GM19025 (cell line): ENCODE measurements around the gene FRG2C.
"Not testable (repeated sequence)": the region's sequence is repeated elsewhere in the genome, so short reads cannot be mapped to it uniquely, and the experiment has no call there.

Source experiments
- ATAC-seq: cut with Tn5 transposase; IDR thresholded peaks from one replicate; pipeline ENCODE4 v1.9.1; 2021; ENCODE audit warnings: mild to moderate bottlenecking, low read depth, moderate library complexity; ENCODE audit not compliant: unreplicated experiment

FRG2C gene

DNA sequence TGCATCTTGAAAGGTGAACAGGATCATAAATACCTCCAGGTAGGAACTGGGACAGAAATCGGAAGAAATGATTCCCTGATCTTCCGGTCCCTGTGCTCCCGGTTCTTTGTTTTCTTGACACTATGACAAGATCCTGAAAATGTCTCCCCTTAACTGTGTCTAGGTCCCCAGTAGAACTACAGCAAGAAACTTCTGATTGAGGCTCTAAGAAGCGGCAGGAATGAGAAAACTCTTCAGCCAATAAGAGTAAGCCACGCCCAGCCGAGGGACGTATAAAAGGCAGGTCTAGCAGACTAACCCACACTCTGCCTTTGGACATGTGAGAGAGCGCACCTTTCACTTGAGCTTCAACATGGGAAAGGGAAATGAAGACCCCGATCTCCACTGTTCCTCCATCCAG, at the start of gene FRG2C:
TSS of gene FRG2C (plus strand) at position 301 of the 400 bp plus-strand sequence. CDS start at position 353, 52 bp downstream.
- not testable (repeated sequence) for ATAC-seq

DNA sequence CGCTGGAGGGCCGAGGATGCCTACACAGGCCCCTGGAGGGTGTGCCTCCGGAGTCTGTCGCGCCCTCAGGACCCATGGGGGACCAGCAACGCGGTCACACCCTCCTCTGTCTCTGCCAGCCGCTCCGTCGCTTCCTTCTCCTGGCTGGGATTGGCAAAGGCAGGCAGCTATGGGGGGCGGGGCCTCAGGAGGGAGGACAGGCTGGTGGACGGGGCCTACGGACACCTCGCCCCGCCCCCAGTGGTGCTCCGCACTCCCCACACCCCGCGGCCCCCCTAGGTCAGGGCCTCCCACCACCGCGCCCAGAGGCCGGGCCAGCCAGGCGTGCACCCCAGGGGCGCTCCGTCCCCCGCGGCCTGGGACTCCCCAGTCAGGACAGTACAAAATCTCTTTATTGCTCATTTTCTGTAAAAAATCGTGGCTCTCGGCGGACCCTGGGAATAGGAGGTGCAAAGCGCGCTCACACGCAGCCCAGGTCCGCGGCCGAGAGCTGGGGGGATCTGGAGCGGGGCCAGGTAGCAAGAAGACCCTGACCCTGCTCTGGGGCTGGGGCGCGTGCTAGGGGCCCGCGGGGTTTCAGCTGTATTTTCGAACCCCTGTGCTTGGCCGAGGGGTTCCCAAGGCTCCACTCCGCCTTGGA, 45.3 kb upstream of the FRG2C start:
- not testable (repeated sequence) for ATAC-seq

DNA sequence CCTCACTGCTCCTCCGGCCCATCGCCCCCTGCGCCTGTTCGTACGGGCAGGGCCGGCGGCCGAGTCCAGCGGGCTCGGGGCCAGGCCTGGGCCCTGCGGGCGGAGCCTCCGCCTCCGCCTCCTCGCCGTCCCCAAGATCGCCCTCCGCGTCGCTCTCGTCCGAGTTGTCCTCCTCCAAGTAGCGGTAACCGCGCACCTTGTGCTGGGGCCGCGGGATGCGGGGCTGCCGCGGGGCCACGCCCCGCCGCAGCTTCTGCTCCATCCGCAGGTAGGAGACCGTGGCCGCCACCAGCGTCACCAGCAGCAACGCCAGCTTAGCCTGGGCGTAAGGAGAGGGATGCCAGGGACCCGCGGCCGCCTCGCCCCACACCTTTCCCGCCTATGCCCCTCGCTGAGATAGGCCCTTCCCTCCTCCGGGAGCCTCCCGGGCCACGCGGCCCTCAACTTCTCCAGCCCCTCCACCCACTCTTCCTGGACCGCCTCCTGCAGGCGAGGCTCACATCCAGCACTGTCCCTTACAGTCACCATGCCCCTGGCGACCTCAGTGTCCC, 44.6 kb upstream of the FRG2C start:
- ATAC-seq, result not testable (repeated sequence)

DNA sequence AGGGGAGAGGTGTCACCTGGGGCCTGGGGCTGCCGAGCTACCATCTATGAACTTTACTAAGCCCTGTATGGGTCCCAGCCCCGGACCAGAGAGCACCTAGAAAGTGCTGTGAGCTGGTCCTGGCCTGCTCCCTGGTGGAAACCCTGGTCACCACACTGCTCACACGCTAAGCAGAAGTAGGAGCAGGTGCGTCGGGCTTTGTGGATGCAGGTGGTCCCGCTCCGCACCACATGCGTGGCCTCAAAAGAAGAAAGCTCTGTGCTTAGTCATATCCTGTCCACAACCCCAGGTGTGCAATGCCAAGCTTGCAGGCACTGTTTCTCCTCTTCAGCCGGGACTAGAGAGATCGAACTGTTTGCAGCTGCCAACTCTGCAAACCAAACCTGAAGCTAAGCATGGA, 42.4 kb upstream of the FRG2C start:
- ATAC-seq, result not testable (repeated sequence)

DNA sequence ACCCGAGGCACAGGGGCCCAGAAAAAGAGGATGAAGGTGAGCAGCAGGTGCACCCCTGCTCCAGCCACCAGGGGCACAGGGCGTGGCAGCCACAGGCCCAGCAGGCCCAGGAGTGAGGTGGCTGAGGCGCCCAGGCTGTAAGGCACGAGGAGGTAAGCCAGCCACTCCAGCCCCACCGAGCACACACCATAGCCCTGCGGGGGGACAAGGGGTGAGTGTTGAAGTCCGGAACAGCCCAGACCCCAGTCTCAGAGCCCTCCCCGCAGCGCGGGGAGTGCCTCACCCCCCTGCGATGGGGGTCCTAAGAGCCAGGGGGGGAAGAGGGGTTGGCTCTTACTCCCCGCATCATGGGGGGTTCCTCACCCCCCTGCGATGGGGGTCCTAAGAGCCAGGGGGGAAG, 40.5 kb upstream of the FRG2C start:
- ATAC-seq, result not testable (repeated sequence)

DNA sequence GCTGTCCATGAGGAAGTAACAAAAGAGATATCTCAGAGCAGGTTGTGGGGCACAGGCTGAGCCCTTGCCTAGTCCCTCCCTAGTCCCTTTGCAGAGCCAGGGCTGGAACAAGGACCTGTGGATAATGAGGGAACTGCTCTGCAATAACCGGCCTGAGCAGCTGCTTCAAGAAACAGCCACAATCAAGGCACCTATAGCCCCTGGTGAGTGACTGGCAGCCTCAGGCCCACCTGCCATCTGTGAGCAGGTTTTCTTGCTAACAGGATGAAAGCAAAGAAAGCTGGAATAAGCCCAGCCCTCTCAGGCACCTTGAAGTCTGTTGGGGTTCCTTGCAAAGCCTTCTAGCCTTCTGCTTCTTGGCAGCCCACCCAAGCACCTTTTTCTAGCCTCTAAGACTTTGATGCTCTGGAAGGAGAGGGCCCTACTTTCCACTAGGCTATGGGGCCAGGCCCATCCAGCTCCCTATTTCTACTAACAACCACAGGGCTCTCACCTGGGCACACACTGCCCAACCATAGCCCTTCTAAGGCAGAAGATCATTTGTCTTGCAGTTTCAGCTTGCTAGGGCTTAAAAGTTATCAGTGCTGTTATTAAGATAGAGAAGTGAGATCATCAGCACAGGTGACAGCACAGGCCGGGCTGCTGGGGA, 33.1 kb upstream of the FRG2C start:
- not testable (repeated sequence) for ATAC-seq

DNA sequence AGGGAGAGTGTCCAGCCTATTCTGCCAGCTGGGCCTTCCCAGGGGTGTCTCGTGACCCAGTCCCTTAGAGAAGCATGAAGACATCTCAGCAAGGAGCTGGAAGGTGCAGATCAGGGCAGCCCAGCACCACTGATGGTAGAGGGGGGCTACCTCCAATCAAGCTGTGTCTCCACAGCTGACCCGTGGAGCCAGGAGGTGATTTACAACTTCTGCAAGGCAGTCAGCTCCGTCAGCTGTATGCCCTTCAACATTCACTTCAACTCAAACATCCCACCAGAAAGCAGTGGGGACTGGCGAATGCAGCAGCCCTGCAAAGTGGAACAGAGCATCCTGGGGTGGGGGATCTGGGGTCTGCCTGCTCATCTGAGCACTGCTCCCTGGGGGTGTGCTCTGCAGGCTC, 32.6 kb upstream of the FRG2C start:
- no peak for ATAC-seq

DNA sequence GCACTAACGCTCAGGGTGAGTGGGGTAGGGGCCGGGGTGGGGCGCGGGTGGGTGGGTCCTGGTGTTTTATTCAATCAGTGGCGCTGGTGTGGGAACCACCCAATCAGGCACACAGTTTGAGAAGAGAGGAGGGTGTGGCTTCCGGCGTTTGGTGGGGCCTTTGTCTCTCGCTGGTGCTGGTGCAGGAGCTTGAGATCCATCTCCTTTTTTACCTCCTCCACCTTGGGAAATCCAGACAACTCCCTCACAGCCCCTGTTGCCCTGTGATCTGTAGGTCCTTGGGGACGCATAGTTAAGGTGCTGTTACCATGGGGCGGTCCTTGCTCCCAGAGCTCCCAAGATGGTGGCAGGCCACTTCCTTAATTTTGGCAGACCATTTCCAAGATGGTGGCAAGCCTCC, 25.2 kb upstream of the FRG2C start:
- ATAC-seq, result not testable (repeated sequence)

DNA sequence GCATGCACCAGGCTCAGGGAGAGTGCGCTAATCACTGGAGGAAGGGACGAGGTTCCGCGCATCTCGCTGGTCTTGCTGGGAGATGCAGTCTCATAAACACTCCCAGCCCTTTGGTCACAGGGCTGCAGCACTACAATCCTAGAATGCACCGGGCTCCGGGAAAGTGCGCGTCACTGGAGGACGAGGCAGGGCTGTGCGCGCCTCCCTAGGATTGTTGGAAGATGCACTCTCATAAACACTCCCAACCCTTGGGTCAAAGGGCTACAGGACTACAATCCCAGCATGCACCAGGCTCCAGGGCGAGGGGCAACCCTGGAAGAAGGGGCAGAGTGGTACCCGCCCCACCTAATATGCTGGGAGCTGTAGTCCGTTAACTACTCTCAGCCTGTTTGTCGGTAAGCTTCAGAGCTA, 23.0 kb upstream of the FRG2C start:
- ATAC-seq, result not testable (repeated sequence)

DNA sequence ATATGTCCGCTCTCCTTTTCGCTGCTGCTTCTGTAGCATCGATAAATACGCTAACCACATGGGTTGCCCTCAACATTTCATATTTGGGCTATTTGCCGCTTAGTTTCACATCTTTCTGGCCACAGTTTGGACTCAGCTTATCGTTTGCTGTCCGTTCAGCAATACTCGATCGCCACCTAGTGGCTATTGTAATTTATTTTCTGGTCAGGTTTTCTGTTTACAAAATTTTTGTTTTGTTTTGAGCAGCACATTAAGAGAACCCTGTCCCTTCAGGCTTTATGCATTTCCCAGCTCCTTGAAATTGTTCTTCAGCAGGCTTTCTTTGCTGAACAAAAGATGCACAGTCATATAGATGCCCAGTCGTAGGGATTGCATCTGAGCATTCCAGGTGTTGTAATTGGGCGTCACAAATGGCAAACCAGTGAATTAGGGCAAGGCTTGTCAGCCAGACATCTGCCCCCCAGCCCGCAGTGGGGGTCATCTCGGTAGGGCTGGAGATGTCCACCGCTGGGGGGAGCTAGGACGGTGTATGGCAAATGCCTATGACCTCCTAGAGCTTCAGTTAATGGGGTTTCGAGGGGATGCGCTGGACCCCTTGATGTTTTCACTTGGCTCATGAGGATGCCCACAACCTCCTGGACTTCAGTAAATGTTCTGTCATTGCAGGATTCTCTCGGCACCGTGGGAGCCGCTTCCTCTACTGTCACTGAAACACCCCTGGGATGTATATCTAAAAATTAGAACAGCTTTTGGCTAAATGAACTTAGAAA, 20.9 kb upstream of the FRG2C start:
- ATAC-seq, result not testable (repeated sequence)

DNA sequence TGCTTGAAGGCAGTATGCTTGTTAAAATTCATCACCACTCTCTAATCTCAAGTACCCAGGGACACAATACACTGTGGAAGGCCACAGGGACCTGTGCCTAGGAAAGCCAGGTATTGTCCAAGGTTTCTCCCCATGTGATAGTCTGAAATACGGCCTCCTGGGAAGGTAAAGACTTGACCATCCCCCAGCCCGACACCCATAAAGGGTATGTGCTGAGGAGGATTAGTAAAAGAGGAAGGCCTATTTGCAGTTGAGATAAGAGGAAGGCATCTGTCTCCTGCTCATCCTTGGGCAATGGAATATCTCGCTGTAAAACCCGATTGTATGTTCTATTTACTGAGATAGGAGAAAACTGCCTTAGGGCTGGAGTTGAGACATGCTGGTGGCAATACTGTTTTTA, 18.6 kb upstream of the FRG2C start:
- not testable (repeated sequence) for ATAC-seq

DNA sequence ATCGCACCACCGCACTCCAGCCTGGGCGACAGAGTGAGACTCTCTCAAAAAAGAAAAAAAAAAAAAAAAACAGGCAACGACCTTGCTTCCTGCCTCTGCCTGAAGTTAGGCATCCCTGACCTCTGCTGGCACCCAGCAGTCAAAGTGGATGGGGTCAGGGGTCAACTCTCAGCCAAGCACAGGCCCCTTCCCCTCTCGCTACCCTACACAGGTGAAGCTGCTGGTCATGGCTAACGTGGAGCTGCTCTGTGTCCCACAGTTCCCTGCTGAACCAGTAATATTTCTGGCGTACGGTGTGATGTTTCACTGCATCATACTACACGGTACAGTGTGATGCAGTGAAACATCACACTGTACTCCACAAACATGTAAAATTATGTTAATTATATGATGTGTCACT, 13.9 kb upstream of the FRG2C start:
- no peak for ATAC-seq

DNA sequence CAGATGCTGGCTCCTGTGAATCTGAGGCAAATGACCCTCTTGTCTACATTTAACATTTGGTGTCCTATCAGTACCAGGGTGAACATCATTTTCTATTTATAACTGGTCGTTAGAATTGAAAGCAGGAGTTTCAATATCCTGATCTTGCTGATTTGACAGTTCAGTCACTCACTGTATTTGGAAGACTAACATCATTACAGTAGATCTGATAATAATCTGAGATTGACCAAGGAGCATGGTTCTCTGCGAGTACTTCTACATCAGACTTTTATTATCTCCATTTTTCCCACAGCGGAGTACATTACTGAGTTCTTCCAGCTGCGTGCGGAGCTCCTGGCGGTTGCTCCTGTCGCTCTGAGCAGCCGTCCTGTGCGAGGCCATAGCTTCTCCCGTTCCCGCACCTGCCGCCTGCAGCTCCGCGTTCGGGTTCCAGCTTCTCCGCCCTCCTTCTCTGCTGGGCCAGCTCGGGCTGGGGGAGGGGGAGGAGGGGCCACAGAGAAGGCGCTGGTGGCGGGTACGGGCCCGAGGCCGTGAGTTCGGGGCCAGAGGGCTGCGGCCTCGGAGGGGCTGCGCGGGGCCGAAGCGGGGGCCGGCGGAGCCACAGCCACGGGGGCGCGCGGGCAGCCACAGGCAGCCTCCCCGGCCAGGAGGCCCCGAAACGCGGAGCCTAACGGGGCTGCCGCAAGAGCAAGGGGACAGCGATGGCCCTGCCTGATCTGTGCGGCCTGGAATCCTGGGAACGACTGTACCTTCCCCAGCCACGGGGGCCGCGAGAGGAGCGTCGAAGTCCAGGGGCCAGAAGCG, 8.8 kb upstream of the FRG2C start:
- ATAC-seq, result not testable (repeated sequence)

DNA sequence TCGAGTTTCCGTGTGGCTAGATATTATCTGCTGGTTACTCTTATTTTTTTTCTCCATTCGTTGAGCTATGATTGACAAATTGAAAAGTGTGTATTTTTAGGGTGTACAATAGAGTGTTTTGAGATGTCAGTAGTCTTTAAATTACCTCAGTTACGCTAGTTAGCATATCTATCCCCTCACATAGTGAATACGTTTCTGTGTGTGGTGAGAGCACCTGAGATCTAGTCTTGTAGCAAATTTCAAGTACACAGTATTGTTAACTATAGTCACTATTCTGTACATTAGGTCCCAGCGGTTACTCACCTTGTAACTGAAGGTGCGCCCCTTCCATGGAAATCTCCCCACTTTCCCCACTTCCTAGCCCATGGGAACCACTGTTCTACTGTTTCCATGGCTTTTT, 8.2 kb upstream of the FRG2C start:
- not testable (repeated sequence) for ATAC-seq

DNA sequence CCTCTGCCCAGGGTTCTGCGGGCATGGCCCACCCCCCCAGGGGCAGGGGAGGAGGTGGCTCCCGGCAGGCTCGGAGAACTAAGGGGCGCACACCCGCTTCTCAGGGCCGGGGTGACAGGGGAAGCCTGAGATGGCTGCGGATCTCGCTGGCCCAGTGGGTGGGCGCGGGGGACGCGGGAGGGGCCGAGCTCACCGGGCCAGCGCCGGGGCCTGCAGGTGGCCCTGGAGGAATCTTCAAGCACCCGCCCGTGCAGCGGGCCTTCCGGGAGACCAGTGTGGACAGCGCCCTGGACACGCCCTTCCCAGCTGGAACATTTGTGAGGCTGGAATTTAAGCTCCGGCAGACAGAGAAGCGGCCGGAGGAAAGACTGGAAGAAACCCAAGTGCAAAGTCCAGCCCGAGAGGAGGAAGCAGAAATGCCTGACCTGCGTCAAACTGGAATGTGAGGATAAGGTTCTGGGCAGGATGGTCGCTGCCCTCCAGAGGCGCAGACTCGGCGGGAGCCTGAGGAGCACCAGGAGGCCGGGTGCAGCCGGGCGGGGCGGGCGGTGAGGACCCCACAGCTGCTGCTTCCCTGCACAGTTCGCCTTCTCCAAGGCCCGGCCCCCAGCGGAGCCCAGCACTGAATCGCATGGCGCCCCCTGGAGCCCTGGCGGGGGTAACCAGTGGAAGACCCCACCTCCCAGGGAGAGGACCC, 5.6 kb upstream of the FRG2C start:
- ATAC-seq, result not testable (repeated sequence)

DNA sequence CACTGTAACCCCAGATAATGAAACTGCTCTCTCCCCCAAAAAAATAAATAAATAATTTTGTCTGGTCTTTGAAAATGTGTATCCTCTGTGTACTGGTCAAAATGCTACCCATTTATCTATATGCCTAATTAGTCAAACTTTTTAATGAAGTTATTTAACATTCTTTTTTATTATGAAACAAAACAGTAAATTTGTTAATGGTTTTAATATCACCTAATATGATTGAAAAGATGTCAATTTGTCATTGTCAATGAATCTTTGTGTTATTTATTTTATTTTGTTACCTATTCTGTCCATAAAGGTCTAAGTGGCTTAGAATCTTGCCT, 5.1 kb upstream of the FRG2C start:
- not testable (repeated sequence) for ATAC-seq

DNA sequence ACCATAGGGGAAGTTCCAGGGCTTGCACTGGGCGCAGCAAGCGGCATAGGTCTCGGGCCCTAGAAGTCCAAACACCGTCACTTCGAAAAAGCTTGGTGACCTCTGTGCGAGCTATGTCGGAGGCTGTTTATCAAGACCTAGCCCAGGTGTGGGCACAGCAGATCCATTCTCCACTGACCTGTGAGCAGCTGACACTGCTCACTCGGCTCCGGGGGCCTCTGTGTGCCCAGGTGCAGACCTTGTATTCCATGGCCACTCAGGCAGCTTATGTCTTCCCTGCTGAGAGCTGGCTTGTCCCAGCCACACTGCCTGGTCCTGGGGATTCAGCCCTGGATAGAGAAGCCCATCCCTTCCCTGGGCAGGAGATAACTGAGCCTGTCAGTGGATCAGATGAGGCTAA, 1.5 kb downstream of the FRG2C start:
- ATAC-seq, result not testable (repeated sequence)

DNA sequence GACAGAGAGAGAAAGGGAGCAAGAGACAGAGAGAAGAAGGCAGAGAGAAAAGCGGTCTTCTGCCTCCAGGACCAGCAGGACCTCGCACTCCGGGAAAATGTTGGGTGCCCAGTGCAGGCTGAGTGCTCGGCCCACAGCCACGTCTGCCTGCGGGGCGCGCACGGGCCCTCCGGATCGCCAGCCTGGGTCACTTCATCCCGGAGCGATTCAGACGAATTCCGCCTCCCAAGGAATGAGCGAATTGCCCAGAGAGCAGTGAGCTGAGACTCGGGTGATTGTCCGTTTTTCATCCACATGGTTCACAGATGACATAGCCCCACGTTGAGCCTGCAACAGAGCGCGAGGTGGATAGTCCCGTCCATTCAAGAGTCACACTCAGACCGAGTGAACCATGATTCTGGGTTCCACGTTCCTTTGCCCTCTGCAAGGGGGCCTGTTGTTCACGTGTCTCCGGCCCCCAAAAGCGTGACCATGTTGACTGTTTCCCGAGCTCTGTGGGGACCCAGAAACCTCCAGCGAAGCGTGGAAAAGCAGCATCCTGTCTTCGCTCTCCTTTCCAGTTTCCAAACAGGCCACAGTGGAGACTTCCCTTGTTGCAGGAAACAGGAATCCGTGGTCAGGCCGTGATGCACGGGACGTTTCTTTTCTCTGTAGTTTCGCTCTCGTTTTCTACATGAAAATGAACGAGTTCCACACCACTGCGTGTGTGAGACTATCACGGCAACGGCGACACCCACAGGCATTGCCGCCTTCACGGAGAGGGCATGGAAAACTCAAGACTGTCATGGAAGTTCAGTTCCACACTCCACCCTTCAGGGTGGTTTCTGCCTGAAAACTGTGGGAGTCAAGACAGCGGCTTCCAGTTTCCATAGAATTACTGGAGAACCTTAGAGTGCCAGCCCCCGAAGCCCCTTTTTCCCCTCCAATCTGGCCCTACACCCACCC, 3.9 kb downstream of the FRG2C start:
- ATAC-seq, result not testable (repeated sequence)
